ENCODE results near the gene MID2. TPM values are rescaled to one million over a fixed set of nuclear protein-coding genes. Genes with fewer than 3 reads are reported as not detected.

MID2 gene
- total RNA-seq, 1 experiment from 2014 or later = 1.6 TPM

DNA sequence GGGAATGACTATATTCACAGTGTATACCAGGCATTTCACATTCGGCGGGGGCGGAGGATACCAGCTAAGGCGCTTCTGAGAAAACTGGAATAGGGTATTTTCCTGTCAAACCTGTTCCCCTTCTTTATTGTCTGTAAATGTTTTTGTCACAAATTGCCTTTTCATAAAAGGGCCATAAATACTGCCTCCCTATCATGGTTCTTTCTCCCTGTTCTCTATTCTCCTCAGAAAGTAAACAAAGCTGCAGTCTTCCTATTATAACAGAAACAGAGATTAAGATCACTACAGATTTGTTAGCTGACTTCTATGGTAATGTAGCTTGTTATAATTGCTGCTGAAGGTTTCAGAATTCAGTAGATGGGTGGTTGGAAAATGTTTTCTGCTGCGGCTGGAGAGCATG, 32.2 kb downstream of the MID2 start:
- H2BK20ac ChIP-seq (ENCODE audit: low read depth, low read length, poor library complexity, severe bottlenecking) = no peak overlapping the region
- H3K4ac ChIP-seq (ENCODE audit: low read depth, low read length) = no peak overlapping the region
- no peak overlapping the region for H4K8ac ChIP-seq (replicated peaks; ENCODE audit: insufficient read length, low read depth, low read length)
- no peak for DNase-seq
- no peaks in the 10 kb centered on the region for H4K20me1 ChIP-seq (ENCODE audit: control insufficient read depth, insufficient read depth, insufficient read length)
- Mint-ChIP-seq H3K4me3 (no peak overlapping the region), H3K36me3 (ENCODE audit: insufficient read depth in 1 of 3, low read depth in 3 of 3) (no peaks in the 10 kb centered on the region; a peak in 1 of 7 replicates), H3K27ac (no peak overlapping the region), H3K27me3 (ENCODE audit: low read depth) (no peaks in the 10 kb centered on the region), H3K9me3 (peaks cover 0 to 22% of the 10 kb centered on the region in 2 experiments; a peak in 2 of 5 replicates), H3K4me1 (peaks cover 3 to 9% of the 10 kb centered on the region in 2 experiments)
- no peaks in the 10 kb centered on the region for H3K27me3 ChIP-seq (ENCODE audit: insufficient read depth, low read length)
- H3K4me1 ChIP-seq (ENCODE audit: insufficient read depth, low read length) = no peaks in the 10 kb centered on the region
- TF ChIP-seq, protein P1, sequence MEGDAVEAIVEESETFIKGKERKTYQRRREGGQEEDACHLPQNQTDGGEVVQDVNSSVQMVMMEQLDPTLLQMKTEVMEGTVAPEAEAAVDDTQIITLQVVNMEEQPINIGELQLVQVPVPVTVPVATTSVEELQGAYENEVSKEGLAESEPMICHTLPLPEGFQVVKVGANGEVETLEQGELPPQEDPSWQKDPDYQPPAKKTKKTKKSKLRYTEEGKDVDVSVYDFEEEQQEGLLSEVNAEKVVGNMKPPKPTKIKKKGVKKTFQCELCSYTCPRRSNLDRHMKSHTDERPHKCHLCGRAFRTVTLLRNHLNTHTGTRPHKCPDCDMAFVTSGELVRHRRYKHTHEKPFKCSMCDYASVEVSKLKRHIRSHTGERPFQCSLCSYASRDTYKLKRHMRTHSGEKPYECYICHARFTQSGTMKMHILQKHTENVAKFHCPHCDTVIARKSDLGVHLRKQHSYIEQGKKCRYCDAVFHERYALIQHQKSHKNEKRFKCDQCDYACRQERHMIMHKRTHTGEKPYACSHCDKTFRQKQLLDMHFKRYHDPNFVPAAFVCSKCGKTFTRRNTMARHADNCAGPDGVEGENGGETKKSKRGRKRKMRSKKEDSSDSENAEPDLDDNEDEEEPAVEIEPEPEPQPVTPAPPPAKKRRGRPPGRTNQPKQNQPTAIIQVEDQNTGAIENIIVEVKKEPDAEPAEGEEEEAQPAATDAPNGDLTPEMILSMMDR (conservative IDR thresholded peaks at IDR 0.05) = no peak
- no peaks in the 10 kb centered on the region for H3K79me1 ChIP-seq (ENCODE audit: insufficient read depth, low read depth, low read length, poor library complexity, severe bottlenecking)
- no CpG with 5 or more reads among the region's 5 CpGs for WGBS (ENCODE audit: extremely low coverage, insufficient read length, low lambda C conversion rate)
- H3K18ac ChIP-seq (ENCODE audit: insufficient read length, low read depth, low read length) = no peak overlapping the region
- H3T11ph ChIP-seq (ENCODE audit: low read length) = no peak overlapping the region
- no peak overlapping the region for H3K23ac ChIP-seq (ENCODE audit: insufficient read length, low read depth, low read length)
- no peaks in the 10 kb centered on the region for H3K79me2 ChIP-seq (ENCODE audit: insufficient read depth, low read length)
- H3K4me2 ChIP-seq (ENCODE audit: insufficient read depth, insufficient read length, low read length) = no peak overlapping the region
- H2BK12ac ChIP-seq (ENCODE audit: insufficient read length, low read depth, low read length) = no peak overlapping the region
- H3K9ac ChIP-seq (ENCODE audit: extremely low read depth, insufficient read length, low read length) = no peak overlapping the region
- no peak overlapping the region for H2AK5ac ChIP-seq (ENCODE audit: insufficient read length, low read length)
- no peak overlapping the region for H4K91ac ChIP-seq (ENCODE audit: insufficient read length, low read depth, low read length)
- H4K5ac ChIP-seq (ENCODE audit: insufficient read length, low read depth, low read length) = no peak overlapping the region
- H3K23me2 ChIP-seq (ENCODE audit: insufficient read length, low read depth, low read length, poor library complexity, severe bottlenecking) = no peaks in the 10 kb centered on the region
- no peak overlapping the region for H3K56ac ChIP-seq (ENCODE audit: insufficient read length, low read depth, low read length)
- H3K27ac ChIP-seq (ENCODE audit: insufficient read length, low read depth, low read length) = no peak overlapping the region
- H3K9me3 ChIP-seq (ENCODE audit: control insufficient read depth, low read depth, low read length) = no peaks in the 10 kb centered on the region
- no peak overlapping the region for H2AFZ ChIP-seq (ENCODE audit: low read length)
- H2BK120ac ChIP-seq (ENCODE audit: low read depth, low read length, poor library complexity, severe bottlenecking) = no peak overlapping the region
- no peak overlapping the region for H3K14ac ChIP-seq (ENCODE audit: insufficient read depth, low read length)
- no peak overlapping the region for H2BK15ac ChIP-seq (ENCODE audit: low read depth, low read length)
- no peak overlapping the region for H2BK5ac ChIP-seq (ENCODE audit: insufficient read length, low read length)

Data from H9 (cell line).